Measurements from ENCODE around the gene BACH2. TPM values are rescaled to one million over a fixed set of nuclear protein-coding genes. Genes with fewer than 3 reads are reported as not detected.

The BACH2 gene
- total and polyA plus RNA-seq, 10 of the 15 experiments (the other 5 are each of a cell fraction or from before 2014, with no cell fraction given) = 0.03 to 0.28 (median 0.04) TPM; not detected in 3

- DNase-seq (ENCODE audit: low read depth, low spot score) (no peak), FAIRE-seq (no peak), ATAC-seq (no peak)
- H3K79me2 ChIP-seq (ENCODE audit: control insufficient read depth, insufficient read depth, low read length) = no peaks in the 10 kb centered on the region
- no peaks in the 10 kb centered on the region for H3K36me3 ChIP-seq (ENCODE audit: control insufficient read depth in 2 of 2, insufficient read depth in 2 of 2, low read length in 1 of 2)
- H4K20me1 ChIP-seq (ENCODE audit: control insufficient read depth, insufficient read depth) = no peaks in the 10 kb centered on the region
- BruUV-seq (replicated peaks) = no TSS peak
- WGBS (ENCODE audit: insufficient coverage, insufficient replicate concordance, low lambda C conversion rate, missing lambda C conversion rate) = 28% methylated on average over 4 of the region's 4 CpGs
- in situ Hi-C loops (cut with MboI) (no loop called here), intact Hi-C loops (cut with micrococcal nuclease; ENCODE audit: unreplicated experiment) (no loop called here)
- H3K27ac ChIP-seq (ENCODE audit: control insufficient read depth, insufficient read depth) = no peak overlapping the region
- H3K4me1 ChIP-seq (ENCODE audit: control insufficient read depth, insufficient read depth, low read length) = no peaks in the 10 kb centered on the region
- H3K9me3 ChIP-seq (replicated peaks; ENCODE audit: control insufficient read depth, insufficient read depth, low read length) = no peaks in the 10 kb centered on the region; the same call in 2 of the 3 replicates
- no peak overlapping the region for H2AFZ ChIP-seq (ENCODE audit: control insufficient read depth, low read depth, low read length)
- H3K9ac ChIP-seq (ENCODE audit: control insufficient read depth, insufficient read depth, low read length) = no peak overlapping the region
- H3K27me3 ChIP-seq (replicated peaks in 1 of 2; ENCODE audit: control insufficient read depth in 2 of 2, insufficient read depth in 2 of 2, low read length in 1 of 2) = peaks cover 2 to 3% of the 10 kb centered on the region in 2 experiments
- H3K4me2 ChIP-seq (ENCODE audit: control insufficient read depth, insufficient read depth) = no peak overlapping the region
- ChIA-PET RAD21 (ENCODE audit: unreplicated experiment) (no interaction called here), CTCF (no interaction called here), SMC1A (ENCODE audit: uncharacterized antibody, unreplicated experiment) (interaction anchor here (0.8 kb wide), 1 partner anchor 165 kb away, joined by 3 read pairs; no protein-coding TSS in a partner anchor), POLR2A (no interaction called here)
- H3K4me3 ChIP-seq = no peak overlapping the region
- TF ChIP-seq, protein P1, sequence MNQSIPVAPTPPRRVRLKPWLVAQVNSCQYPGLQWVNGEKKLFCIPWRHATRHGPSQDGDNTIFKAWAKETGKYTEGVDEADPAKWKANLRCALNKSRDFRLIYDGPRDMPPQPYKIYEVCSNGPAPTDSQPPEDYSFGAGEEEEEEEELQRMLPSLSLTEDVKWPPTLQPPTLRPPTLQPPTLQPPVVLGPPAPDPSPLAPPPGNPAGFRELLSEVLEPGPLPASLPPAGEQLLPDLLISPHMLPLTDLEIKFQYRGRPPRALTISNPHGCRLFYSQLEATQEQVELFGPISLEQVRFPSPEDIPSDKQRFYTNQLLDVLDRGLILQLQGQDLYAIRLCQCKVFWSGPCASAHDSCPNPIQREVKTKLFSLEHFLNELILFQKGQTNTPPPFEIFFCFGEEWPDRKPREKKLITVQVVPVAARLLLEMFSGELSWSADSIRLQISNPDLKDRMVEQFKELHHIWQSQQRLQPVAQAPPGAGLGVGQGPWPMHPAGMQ (IDR thresholded peaks at IDR 0.05; ENCODE audit: borderline replicate concordance) = no peak
- TF ChIP-seq, protein P2, sequence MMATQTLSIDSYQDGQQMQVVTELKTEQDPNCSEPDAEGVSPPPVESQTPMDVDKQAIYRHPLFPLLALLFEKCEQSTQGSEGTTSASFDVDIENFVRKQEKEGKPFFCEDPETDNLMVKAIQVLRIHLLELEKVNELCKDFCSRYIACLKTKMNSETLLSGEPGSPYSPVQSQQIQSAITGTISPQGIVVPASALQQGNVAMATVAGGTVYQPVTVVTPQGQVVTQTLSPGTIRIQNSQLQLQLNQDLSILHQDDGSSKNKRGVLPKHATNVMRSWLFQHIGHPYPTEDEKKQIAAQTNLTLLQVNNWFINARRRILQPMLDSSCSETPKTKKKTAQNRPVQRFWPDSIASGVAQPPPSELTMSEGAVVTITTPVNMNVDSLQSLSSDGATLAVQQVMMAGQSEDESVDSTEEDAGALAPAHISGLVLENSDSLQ (IDR thresholded peaks at IDR 0.05) = no peak
- no peak for TF ChIP-seq NR2F1 (conservative IDR thresholded peaks at IDR 0.05)
- no peak for TF ChIP-seq REST (IDR thresholded peaks at IDR 0.05; ENCODE audit: low read depth, low read length)
Measured at GRCh38 chr6:90314514-90314913, 17.9 kb upstream of the BACH2 start.
